ENCODE results near the gene UBALD1. TPM values are rescaled to one million over a fixed set of nuclear protein-coding genes. Genes with fewer than 3 reads are reported as not detected.

The UBALD1 gene
- total RNA-seq, 1 donor from 2014 or later, result 27.2 TPM

DNA sequence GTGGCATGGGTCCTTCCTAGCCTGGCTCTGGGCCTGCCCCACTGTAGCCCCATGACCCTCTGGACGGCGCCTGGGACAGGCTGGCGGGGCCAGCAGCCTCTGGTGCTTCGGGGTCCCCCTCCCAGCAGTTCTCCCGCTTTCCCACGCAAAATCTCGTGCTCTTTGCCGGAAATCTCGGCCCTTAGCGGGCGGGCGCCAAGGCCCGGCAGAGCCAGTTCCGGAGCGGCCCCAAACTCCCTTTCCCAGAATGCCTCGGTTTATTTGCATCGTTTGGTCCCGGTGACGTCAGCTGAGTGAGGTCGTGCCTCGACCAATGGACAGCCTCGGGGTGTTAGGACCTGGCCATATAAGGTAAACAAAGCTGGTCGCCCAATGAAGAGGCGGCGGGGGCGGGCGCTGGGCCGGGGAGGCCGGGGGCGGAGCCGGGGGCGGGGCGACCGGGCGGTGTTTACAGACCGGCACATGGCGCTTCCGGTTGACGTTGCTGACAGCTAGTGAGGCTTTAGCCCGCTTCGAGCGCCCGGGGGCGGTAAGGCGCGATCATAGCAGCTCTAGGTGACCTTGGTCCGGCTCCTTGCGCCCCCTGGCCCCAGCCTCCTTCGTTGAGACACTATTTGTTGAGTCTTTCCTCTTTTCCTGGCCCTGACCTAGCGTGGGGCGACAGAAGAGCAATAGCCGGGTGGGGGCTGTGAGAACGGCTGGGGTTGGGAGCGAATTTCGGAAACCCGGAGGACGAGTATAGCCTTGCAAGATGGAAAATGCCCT, 1.5 kb upstream of the UBALD1 start:
- peak; percentile 100 for DNase-seq (ENCODE audit: low spot score)

DNA sequence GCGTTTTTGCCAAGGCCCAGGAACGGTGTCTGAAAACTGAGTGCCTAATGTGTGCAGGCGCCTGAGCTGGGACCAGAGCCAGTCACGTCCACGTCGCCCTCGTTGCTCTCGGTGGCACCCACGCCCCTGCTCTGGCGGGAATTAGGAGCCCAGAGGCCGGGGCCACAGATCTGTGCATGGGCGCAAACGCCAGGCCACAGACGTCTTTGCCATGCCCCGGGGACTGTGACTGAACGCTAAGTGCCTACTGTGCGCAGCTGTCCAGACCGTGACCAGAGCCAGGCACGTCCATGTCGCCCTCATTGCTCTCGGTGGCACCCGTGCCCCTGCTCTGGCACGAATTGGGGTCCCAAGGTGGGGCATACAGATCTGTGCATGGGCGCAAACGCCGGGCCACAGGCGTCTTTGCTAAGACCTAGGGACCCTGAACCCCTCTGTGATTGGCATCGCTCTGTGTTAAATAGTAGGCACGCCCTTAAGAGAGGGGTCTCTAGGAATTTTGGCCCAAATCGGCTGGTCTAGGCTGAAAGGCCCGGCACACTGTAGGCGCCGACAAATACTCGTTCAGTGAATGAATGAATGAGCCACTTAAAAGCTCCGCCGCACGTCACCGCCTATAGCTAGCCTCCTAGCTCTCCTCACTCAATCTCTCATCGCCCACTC, 827 bp upstream of the UBALD1 start:
- DNase-seq (ENCODE audit: low spot score), result peak; percentile 67

DNA sequence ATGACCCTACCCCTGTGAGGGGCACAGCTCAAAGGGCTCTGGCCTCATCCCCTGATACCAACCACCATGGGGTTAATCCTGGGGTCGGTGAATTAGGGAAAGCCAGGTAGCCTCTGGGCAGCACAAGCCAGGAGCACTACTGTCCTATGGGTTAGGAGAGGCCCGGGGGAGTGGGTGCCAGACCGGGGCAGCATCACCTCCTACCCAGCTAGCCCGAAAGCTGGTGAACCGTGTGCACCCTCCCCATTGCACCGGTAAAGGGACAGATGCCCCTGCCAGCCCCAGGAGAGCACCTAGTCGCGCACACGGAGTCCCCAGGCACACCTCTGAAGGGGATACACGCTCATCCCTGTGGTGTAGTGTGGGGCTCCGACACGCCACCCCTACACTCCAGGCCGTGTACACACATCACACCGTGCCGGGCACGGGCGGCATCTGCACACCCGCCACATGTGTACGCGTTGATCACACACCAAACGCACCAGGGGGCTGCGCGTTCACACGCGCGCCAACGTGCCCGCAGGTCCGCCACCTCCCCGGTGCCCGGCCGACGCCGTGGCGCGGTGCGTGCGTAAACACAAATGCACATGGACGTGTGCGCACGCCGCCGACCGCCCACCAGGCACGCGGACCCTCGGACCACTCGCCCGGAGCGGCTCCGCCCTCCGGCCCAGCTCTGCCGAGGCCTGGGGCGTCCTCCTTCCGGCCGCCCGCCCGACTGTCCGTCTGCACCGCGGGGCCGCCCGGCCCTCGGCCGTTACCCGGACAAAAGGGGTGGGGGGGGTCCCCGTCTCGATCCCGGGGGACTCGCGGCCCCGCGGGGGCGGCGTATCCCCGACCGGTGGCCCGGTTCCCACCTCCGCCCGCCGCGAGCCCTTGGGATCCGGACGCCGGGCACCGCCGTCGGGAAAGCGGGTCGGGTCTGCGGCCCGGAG, 785 bp downstream of the UBALD1 start:
- no peak for DNase-seq (ENCODE audit: low spot score)

DNA sequence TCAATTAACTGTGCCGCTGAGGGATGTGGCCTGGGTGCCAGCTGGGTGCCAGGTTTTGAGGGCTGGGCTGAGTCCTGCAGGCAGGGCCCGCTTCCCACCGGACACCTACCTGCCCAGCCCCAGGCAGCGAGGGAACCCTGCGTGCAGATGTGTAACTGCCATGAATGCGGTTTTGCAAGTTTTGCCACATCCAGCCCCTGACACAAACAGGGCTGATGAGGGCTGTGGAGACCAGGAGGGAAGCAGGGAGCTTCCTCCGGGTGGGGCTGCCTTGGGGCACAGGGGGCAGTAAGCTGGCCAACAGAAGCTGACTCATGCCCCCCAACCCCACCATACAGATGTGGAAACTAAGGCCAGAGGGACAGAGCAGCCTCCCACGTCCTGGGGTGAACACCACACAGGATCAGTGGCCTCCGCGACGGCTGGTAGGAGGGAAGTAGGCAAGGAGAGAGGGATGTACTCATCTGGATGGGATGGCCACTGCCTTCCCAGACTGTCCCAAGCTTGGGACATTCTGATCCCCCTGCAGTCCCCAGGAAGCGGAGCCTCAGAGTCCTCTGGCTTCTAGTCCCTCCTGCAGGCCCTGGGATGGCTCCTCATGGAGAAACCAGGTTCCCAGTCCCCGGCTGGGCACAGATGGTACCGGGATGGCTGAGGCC, 1.6 kb downstream of the UBALD1 start:
- DNase-seq (ENCODE audit: low spot score), result no peak

DNA sequence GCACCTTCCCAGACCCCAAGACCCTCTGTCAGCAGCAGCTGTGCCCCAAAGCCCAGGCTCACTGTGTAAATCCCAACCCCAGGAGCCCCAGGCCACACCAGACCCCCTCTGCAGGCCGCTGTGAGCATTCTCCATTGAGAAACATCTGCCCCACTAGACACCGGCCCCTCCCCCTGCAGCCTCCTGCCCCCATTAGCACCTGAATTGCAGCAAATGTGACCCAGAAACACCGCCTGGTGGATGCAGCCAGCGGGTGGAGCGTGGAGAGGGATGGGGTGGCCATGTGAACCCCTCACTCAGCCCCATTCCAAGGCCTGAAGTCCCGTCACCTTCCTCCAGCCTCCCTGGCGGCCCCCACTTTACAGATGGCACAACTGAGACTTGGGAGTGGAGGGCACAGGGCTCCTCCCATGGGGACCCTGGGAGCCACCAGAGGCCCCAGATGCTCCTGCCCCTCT, 2.2 kb downstream of the UBALD1 start:
- no peak for DNase-seq (ENCODE audit: low spot score)

DNA sequence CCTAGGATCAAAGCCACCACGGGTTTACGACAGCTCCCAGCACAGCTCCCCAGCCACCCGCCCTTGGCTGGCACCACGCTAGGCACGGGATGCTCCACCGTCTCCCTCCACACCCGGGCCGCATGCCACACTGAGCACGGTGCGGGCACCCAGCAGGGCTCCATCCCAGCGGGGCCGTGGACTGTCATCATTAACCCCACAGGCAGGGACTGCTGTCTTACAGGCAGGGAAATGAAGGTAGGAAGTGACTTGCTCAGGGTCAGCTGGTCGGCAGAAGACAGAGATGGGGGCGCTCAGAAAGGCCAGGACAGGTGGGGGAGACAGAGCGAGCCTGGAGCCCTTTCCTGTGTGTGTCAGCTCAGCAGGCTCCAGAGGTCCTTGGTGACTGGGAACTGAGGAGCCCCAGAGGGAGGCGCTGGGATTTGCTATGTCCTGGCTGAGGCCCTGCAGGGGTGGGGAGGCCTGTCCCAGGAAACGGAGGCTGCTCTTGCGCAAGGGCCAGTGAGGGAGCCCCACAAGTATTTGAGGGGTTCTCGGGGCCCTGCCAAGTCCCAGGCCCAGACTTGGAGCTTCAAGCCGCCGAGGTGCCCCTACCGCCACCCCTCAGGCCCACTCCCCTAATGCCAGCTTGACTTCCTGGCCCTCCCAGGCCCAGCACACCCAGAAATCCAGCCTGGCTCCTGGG, 3.2 kb downstream of the UBALD1 start:
- no peak for DNase-seq (ENCODE audit: low spot score)

DNA sequence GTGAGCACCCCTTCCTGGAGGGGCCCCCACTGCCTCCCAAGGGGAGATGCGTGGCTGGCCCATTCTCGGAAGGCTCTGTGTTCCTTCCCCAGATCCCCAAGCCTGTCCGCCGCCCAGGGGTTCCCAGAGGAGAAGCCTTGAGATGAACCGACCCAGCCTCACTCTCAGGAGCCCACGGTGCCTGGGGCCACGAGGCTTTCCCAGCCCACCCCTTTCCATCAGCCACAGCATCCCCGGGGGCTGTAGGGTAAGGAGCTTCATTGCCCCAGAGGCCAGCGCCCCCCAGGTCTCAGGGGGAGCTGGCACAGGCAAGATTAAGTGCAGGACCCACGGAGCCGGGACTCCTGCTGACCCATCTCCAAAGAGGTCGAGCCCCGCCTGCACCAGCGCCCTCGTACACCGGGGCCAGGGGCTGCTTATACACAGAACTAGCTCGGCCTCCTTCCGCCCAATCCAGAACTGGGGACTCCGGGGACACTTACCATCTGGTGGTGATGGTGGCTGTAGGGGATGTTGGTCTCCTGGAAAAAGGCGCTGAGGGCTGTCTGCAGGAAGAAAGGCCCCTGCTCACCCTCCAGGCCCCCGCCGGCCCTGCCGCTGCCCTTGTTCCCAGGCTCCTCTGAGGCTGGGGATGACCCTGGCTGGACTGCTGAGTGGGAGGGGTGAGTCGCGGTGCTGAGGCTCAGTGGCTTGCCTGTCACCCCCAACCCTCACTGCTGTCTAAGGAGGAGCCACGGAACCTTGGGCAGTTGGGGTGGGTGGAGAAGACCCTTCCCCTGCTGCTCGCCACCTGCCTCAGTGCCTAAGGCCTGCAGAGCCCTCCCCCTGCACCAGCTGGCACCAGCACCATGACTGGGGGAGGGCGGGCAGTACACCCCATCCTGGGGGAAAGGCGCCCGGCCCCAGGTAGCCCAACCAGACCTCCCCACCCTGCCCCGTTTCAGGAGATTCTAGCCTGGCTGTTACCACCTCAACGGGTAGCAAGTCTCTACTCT, 4.4 kb downstream of the UBALD1 start:
- no peak for DNase-seq (ENCODE audit: low spot score)

DNA sequence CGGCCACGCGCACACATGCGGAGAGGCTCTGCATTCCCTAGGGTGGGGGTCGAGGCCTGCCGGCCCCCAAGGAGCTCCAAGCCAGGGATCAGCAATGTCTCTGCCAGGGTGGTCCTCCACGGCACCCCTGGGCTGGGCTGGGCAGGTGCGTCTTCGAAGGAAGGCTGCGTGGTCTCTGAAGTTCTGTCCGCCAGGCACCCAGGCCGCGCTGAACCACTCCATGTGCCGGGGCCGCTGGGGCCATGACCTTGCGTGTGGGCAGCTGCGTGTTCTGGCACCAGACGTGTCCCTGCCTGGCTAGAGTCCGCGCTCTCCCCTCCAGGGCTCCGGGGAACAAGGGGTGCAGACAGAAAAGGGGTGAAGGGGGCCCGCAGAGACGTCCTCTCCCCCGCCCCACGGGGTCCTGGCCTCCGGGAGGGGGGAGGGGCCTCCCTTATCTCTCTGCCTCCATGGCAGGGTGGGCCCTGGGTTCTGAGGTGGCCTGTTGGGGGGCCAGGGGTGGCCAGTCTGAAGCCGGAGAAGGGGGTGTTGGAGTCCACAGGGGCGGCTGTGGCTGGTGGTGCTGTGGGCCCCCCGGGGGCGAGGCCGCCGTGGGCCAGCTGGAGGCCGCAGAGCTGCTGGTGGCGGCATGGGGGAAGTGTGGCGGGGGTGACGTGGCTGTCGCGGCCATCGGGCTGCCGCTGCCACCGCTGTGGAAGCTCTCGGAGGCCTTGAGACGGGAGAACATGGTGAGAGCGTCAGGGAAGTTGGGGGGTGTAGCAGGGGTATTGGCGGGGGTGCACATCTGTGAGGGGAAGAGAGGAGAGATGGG, 5.3 kb downstream of the UBALD1 start:
- no peak for DNase-seq (ENCODE audit: low spot score)

DNA sequence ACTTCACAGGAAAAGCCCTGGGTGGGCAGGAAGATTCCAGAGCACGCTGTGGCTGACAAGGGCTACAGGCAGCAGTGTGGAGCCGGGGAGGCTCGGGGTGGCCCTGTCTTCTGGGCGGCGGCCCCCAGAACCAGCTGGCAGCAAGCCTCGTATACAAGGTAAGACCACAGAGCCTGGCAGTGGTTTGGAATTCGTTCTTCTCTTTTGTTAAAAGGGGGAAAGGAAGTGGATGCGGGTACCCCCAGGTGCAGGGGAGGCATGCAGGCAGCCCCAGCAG, 6.0 kb downstream of the UBALD1 start:
- DNase-seq (ENCODE audit: low spot score), result no peak

DNA sequence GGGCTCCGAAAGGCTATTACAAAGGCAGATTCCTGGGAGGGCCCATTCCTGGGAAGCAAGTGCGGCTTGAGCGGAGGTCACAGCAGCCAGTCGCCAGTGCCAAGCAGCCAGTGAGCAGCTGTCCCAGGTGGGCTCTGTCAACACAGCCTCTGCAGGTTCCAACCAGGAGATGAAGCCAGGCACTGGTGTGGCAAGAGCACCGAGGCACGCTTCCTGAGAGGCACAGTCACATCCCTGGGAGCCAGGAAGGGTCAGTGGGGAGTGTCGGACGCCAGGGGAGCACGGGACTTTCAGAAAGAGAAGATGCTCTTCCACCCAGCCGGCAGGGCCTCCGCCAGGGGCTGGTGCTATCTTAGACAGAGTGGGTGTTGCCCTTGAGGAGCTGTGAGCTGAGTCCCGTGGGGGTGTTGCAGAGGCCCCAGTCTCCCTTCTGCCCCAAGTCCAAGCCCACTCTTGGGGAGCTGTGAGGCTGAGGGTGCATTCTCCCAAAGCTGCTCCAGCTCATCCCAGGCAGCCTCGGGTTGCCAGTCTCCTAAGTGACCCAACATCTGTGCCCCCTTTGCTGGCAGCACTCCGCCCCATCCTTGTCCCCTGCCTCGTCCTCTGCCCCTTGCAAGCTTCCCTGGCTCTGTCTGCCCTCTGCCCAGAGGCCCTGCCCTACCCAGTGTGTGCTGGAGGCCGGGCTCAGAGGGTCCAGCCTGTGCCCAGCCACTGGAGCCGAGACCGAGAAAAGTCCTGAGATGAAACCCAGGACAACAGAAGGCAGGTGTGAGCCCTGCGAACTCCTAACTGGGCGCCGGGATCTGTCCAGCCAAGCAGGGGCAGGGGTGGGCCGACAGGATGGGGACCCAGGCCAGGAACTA, 6.6 kb downstream of the UBALD1 start:
- no peak for DNase-seq (ENCODE audit: low spot score)

DNA sequence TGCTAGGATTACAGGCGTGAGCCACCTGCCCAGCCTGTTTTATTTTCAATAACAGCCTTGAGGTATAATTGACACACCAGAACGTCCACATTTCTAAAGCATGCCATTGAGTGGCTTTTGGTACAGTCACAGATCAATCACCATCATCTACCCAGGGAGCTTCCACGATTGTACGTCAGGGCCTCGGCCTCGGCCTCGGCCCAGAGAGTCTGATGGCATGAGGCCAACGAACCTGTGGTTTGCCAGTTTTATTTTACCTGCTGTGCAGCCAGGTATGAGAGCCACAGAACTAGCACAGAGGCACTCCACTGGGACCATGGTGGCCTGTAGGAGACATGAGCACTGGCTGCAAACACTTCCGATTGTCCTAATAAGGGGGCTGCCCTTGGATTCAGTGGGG, 8.3 kb downstream of the UBALD1 start:
- no peak for DNase-seq (ENCODE audit: low spot score)

DNA sequence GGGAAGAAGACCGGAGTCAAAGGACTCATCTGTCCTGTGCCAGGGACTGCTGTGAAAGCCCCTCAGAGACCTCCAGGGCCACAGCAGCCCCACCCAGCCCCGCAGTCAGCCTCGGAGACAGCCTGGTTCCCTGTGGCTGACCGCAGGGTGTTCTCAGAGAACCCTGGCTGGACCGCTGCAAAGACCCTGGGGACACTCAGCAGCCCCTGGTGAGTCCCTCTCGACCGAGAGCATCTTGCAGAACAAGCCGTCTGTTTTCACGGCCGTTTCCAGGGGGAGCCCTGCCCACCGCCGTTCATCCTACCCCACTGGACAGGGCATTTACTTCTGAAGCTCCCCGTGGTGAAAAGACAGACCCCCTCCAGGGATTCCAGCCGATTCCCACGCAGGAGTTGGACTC, 10.3 kb downstream of the UBALD1 start:
- DNase-seq (ENCODE audit: low spot score), result no peak

DNA sequence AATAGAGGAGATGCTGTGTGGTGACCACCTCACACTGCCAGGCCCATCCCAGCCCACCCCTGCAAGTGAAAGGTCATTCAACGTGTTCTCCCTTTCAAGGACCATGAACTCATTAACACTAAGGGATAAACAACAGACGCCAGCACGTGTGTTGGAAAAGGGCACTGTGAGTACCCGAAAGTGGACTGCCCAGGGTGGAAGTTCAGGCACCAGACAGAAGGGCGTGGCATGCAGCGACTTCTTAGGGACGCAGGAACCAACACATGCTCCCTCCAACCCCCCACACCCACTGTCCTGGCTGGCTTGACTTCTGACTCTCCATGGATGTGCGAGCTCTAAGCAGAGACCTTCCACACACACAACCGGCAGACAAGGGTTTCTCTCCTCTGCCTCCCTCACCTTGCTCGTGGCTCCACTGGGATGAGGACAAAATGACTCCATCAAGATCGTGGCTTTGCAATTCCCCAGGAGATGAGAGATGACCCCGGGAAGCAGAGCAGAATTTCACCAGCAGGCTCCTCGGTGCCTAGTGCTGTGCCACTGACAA, 11.0 kb downstream of the UBALD1 start:
- DNase-seq (ENCODE audit: low spot score), result no peak

DNA sequence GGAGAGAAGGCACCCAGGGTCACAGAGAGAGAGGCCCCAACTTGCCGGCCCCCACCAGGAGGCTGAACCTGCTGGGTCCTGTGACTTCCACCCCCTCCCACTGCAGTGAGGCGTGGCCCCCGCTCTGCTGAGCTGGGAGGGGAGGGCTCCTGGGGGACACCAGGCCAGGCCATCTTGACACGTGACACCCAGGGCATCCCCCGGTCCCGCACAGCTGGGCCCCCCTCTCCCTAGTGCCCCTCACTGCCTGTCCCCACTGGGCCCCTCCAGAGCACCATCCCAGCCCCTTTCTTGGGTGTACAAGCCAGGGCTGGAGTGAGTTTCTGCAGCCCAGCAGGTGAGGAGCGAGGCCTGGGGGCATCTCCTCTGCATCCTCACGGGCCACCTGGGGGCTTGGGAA, 12.4 kb downstream of the UBALD1 start:
- DNase-seq (ENCODE audit: low spot score), result no peak

DNA sequence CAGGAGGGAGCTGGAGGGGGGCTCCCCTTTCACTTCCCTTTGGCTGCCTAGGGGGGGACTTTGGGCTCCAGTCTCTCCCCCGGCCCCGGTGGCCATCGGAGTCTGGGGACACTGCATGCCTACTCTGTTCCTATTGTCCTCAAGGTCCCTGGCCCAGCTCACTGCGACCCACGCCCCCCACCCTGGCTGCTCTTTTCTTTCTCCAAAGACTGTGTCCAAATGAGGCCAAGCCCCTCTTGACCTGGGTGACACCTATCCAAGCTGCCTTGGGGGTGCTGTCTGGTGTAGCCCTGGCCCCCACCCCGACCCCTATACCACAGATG, 12.9 kb downstream of the UBALD1 start:
- no peak for DNase-seq (ENCODE audit: low spot score)

DNA sequence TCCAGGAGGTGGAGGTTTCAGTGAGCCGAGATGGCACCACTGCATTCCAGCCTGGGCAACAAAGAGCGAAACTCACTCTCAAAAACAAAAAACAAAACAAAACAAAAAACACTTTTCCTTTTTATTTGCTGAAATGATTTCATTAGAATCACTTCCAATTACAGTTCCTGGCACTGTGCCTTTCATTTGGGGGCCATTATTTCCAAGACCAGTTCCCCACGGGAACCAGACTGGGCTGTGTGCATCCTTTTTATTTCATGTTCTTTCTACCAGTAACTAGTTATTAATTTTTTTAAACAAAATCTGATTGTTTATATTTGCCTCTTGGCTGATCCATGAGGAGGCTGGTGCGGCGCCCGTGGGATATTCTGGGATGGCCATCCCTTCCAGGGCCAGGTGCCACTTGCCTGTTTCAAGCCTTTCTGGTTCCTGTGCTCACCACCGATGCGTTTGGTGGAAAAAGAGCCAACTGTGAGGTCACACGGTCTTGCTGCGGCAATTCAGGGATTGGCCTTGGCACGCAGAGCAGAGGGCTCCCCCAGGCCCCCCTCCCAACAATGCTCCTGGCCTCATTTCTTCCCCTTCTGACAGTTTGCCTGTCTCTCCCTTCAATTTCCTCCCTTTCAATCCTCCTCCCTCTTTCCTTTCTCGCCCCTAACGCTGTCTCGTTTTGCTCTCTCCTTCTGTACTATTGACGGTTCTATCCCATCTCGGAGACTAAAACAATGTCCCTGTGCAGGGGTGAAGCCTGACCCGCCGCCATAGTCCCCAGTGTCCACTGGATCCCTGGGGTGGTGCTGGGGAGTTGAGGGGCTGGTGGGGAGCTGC, 13.4 kb downstream of the UBALD1 start:
- DNase-seq (ENCODE audit: low spot score), result no peak

DNA sequence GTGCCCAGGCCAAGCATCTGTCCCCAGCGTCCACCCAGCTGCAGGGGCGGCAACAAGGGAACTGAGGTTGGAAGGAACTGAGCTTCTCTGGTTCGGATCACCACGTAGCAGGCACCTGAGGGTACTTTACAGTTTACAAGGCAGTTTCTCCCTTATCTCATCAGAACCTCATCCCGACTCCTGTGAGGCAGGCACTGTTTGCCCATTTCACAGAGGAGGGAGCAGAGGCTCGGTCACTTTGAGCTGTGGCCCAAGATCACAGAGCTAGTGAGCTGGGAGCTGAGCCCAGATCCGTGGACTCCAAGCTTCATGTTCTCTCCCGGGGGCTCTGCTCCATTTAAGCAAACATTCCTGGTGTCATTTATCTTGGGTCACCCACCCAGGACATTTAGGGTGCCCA, 15.1 kb downstream of the UBALD1 start:
- no peak for DNase-seq (ENCODE audit: low spot score)
